Frontal cortex (tissue), 4 donors: ENCODE measurements around the gene THOP1. TPM values are rescaled to one million over a fixed set of nuclear protein-coding genes. Genes with fewer than 3 reads are reported as not detected.
"Not testable (repeated sequence)": the region's sequence is repeated elsewhere in the genome, so short reads cannot be mapped to it uniquely, and the experiment has no call there.

Experiments used
- DNase-seq, 2 donors: peaks; one replicate each; pipeline ENCODE4 v3.0.0; 2012; ENCODE audit warnings: low spot score in 2 of 2
- FAIRE-seq: peaks from 2 replicates; lab custom pipeline; 2012; peaks lifted over from hg19 to GRCh38; lab: Jason Lieb, UNC
- total RNA-seq: library from RNA; depleted of rRNA; stranded (reverse); fragments of >200 nt; gene quantifications from one replicate; pipeline ENCODE4 v1.2.3, GENCODE V29; 2014
- donor health status: control.
- donor health status: control.
- donor health status: control.

The THOP1 gene
- total RNA-seq, 1 donor from 2014 or later: 31.4 TPM

- DNase-seq (peak in 1 of 2 donors; percentile 28), FAIRE-seq (no peak)
Observed at GRCh38 chr19:2812414-2813234, 27.3 kb downstream of the THOP1 start.

GRCh38 chr19:2813235-2814160, 28.2 kb downstream of the THOP1 start:
- DNase-seq: peak; percentile 29 to 30

GRCh38 chr19:2814426-2814825, 29.1 kb downstream of the THOP1 start:
- FAIRE-seq (no peak), DNase-seq (peak in 1 of 2 donors; percentile 29)

More at GRCh38 chr19:2813235-2814160, 28.2 kb downstream of the THOP1 start:
- no peak for FAIRE-seq

GRCh38 chr19:2815191-2815614, 29.9 kb downstream of the THOP1 start:
- peak in 1 of 2 donors; percentile 18 for DNase-seq
- no peak for FAIRE-seq

- FAIRE-seq: no peak
- peak in 1 of 2 donors; percentile 39 for DNase-seq
Observed at GRCh38 chr19:2815923-2816322, 30.6 kb downstream of the THOP1 start.

GRCh38 chr19:2816641-2817040, 31.3 kb downstream of the THOP1 start:
- no peak for FAIRE-seq
- no peak for DNase-seq

- not testable (repeated sequence) for DNase-seq, FAIRE-seq
Observed at GRCh38 chr19:2817237-2817829, 32.0 kb downstream of the THOP1 start.

GRCh38 chr19:2819540-2820111, 34.3 kb downstream of the THOP1 start, which contains the start of gene ZNF554:
Gene ZNF554 (plus strand): TSS chr19:2819868. CDS start chr19:2820072, 204 bp downstream.
- DNase-seq (peak; percentile 95 to 96), FAIRE-seq (no peak)

GRCh38 chr19:2820112-2820702, 34.9 kb downstream of the THOP1 start:
- peak; percentile 32 to 53 for DNase-seq

GRCh38 chr19:2822846-2823245, 37.5 kb downstream of the THOP1 start:
- no peak for FAIRE-seq
- DNase-seq: no peak

More at GRCh38 chr19:2820112-2820702, 34.9 kb downstream of the THOP1 start:
- no peak for FAIRE-seq

GRCh38 chr19:2823646-2824045, 38.3 kb downstream of the THOP1 start:
- FAIRE-seq: no peak
- no peak for DNase-seq

GRCh38 chr19:2824129-2824528, 38.8 kb downstream of the THOP1 start:
- FAIRE-seq (no peak), DNase-seq (no peak)

- FAIRE-seq: no peak
- DNase-seq: no peak
Observed at GRCh38 chr19:2827022-2827421, 41.7 kb downstream of the THOP1 start.

GRCh38 chr19:2827840-2828489, 42.7 kb downstream of the THOP1 start:
- DNase-seq (no peak), FAIRE-seq (no peak)

GRCh38 chr19:2834294-2834871, 49.1 kb downstream of the THOP1 start:
- FAIRE-seq: no peak
- no peak for DNase-seq

GRCh38 chr19:2837430-2837829, 52.1 kb downstream of the THOP1 start:
- FAIRE-seq (no peak), DNase-seq (no peak)

GRCh38 chr19:2840794-2841791, 55.8 kb downstream of the THOP1 start, which contains the start of gene ZNF555:
Gene ZNF555 (plus strand): TSS chr19:2841475. CDS start chr19:2841573, 98 bp downstream.
- DNase-seq (peak; percentile 98), FAIRE-seq (peak; percentile 50)
